Smooth muscle cell of trachea (primary cell): Measurements from ENCODE around the gene RNU1-1. TPM values are rescaled to one million over a fixed set of nuclear protein-coding genes. Genes with fewer than 3 reads are reported as not detected.

Source experiments
- total RNA-seq: library from RNA; depleted of rRNA; stranded (reverse); fragments of >200 nt; gene quantifications from 2 replicates; pipeline ENCODE4 v1.2.1, GENCODE V29; 2014

The RNU1-1 gene
- under 0.01 TPM in 2 replicates for total RNA-seq

DNA sequence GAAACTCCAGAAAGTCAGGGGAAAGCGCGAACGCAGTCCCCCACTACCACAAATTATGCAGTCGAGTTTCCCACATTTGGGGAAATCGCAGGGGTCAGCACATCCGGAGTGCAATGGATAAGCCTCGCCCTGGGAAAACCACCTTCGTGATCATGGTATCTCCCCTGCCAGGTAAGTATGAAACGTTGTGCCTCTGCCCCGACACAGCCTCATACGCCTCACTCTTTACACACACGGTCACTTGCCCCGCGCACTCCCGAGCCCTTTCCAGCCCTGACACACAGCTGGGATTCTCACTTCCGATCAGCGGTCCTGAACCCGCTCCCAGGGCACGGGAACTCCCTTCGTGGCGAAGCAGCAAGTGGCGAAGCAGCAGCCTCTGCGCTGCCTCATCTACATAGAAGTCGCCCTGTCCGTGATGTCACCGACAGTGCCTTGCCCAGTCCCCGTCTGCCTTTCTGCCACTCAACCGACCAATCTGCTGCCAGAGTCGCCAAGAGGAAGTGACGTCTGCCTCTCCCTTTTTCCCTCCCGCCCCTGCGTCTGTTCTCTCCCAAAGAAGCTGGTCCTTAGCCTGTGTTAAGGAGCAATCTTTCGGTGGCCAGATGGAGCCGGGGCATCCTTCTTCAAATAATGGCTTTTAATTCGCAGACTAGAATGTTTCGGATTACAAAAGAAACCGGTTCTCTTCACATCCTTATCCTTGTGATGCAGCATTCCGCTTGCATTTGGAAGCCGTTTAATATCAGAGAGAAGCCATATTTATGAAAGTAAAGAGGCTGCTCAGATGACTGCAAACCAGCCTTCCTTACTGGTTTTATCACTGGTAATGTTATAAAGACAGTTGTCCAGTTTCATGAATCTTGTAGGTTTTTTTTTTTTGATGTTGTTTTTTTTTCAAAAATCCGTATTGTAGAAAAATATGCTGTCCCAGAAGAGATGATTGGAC is at the start of gene RNU1-1:
Gene RNU1-1, minus strand, starts transcription at position 179 of the 949 bp plus-strand sequence.

Other genes with a start within 250 kb of the RNU1-1 start
- 13.4 and 15.4 TPM in 2 replicates for gene FBXO42, start 161.8 kb downstream of the RNU1-1 start, total RNA-seq
- 41.2 and 47.1 TPM in 2 replicates for gene SZRD1, start 147.0 kb downstream of the RNU1-1 start, total RNA-seq
- gene SPATA21, start 76.9 kb downstream of the RNU1-1 start, total RNA-seq, result 0.17 TPM in 1 of 2 replicates, not detected in the other
- 86.5 and 108 TPM in 2 replicates for gene NECAP2, start 73.6 kb downstream of the RNU1-1 start, total RNA-seq
- 31.1 and 48.3 TPM in 2 replicates for gene NBPF1, start 99.3 kb upstream of the RNU1-1 start, total RNA-seq
- under 0.01 TPM in 2 replicates for gene RNU1-3, start 152.7 kb upstream of the RNU1-1 start, total RNA-seq
- gene RNU1-4, start 226.2 kb upstream of the RNU1-1 start, total RNA-seq, result under 0.01 TPM in 2 replicates